PC-3 (cell line): ENCODE data around the gene DNAH17.

Experiments
- CTCF ChIP-seq: fragments of 300-600 bp; sonication (generic); conservative IDR thresholded peaks from 2 replicates; pipeline ENCODE4 v1.5.1; 2017; ENCODE audit warnings: antibody characterized with exemption, low read depth, mild to moderate bottlenecking, low read length
- EZH2 ChIP-seq: fragments of 300-600 bp; sonication (generic); IDR thresholded peaks from one replicate; pipeline ENCODE4 v1.6.1; 2017; ENCODE audit warnings: antibody characterized with exemption, mild to moderate bottlenecking, low read length; ENCODE audit not compliant: unreplicated experiment

DNA sequence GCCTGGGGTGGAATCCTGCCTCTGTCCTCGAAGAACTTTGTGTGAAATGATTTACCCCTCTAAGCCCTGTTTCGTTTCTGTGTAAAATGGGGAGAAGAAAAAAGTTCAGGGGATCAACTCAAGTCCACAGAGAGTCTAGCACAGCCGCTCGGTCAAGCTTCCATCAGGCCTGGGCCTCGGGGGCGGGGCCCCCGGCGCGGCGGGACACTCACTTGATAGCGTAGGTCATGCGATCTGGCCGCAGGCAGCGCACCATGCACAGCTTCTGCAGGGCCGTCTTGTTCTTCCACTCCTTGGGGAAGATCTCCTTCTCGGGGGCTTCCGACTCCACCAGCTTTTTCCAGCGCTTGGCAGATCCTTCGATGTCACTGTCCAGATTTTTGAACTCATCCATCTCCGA lies 132.8 kb downstream of the DNAH17 start:
- no peak for TF ChIP-seq CTCF
- TF ChIP-seq EZH2, result no peak
